Activated CD8-positive, alpha-beta memory T cell treated with anti-CD3 and anti-CD28 coated beads for 4 hours (primary cell): ENCODE results near the gene FIGLA.

Source experiments
- DNase-seq, 2 donors: peaks; one replicate each; pipeline ENCODE4 v3.0.0-alpha.2; 2020; ENCODE audit warnings: low read depth in 2 of 2

FIGLA gene

GRCh38 chr2:70775141-70775540, 15.3 kb downstream of the FIGLA start:
- DNase-seq, result no peak

- no peak for DNase-seq
Observed at GRCh38 chr2:70772486-70773155, 17.8 kb downstream of the FIGLA start.

DNA sequence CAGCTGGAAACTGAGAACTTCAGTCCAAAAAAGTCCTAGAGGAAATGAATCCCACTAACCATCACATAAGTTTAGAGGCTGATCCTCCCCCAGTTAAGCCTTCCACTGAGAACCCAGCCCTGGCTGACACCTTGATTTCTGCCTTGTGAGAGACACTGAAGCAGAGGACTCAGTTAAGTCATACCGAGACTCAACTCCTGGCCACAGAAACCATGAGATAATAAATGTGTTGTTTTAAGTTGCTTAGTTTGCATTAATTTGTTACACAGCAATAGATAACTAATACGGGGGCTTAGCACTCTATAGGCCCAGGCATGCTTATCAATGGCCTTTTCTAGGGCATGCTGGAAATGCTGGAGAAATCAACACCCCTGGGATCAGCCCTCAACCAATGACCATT, 19.0 kb downstream of the FIGLA start:
- DNase-seq, result no peak

DNA sequence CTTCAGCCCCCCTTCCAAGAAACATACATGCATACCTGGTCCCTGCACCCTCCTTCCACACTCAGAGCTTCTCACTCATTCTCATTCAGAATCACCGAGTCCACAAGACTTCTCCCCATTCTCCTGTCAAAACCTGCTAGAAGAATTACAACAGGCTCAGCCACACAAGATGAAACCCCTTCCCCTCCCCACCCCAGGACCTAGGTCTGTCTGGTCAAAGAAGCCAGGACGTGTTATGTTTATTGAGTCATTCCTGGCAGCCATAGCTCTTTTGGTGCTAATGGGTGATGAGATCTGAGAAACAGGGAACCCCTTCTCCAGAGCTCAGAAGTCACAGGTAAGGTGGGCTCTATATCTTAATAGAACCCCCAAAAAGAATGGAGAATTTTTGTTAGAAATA, 21.0 kb downstream of the FIGLA start:
- no peak for DNase-seq

DNA sequence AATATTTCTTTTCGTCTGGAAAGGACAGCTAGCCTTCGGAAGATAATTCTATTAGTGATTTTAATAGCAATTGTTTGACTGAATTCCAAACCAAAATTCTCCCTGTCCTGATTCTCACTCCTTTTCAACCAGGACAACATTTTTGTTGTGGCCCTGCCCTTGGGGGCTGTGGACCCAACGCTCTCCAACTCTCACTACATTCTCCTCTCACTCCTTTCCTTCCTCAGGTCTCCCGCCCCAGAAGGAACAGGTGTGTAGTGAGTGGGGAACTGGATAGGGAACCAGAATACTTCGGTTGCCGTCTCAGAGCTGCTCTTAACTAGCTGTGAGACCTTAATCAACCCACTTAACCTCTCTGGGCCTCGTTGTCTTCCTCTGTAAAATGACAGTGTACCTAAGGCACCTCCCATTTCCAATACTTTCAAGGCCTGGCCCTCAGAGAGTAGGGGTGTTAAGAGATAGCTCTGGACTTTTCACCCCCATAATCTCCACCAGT, 21.8 kb downstream of the FIGLA start:
- DNase-seq, result no peak

GRCh38 chr2:70767699-70768589, 22.5 kb downstream of the FIGLA start, which contains the start of gene ADD2:
TSS of gene ADD2 (minus strand) at chr2:70768200. CDS start at chr2:70706408, 61,792 bp downstream.
- DNase-seq, result no peak

DNA sequence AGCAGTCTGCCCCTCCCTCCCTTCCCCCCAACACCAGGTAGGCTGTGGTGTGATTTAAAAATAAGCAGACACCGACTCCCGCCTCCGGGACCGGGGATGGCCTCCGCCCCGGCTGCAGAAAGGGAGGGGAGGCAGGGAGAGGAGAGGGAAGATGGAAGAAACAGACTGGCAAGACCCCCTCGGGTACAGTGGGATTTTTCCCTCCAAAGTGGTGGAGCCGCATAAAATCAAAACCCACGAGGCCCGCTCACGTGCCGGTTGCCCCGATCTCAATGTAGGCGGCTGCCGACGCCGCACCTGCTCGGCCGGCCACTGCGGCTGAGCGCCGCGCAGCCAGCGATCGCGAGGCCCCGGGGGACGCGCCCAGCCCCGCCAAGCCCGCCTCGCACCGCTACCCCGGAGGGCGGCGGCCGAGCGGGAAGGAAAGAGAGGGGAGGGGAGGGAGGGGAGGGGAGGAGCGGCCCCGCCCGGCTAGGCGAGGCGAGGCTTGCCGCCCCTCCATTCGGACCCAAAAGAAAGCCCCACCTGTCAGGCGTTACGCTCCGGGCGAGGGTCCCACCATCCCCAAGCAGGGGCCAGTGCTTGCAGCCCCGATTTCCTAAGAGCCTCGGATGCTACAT, 23.3 kb downstream of the FIGLA start:
- DNase-seq, result no peak

- DNase-seq, result no peak
Observed at GRCh38 chr2:70766357-70767078, 23.9 kb downstream of the FIGLA start.

GRCh38 chr2:70765507-70765906, 24.9 kb downstream of the FIGLA start:
- DNase-seq, result no peak

DNA sequence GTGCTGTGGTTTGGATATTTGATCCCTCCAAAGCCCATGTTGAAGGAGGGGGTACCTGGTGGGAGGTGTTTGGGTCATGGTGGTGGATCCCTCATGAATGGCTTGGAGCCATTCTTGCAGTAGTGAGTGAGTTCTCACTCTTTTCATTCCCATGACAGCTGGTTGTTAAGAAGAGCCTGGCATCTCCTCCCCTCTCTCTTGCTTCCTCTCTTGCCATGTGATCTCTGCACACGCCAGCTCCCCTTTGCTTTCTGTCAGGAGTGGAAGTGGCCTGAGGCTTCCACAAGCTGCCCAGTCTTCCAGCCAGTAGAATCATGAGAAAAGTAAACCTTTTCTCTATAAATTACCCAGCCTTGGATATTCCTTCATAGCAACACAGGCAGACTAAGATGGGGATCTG, 31.0 kb downstream of the FIGLA start:
- no peak for DNase-seq

GRCh38 chr2:70757966-70758365, 32.5 kb downstream of the FIGLA start:
- DNase-seq, result no peak

- no peak for DNase-seq
Observed at GRCh38 chr2:70757360-70757759, 33.1 kb downstream of the FIGLA start.

- DNase-seq, result no peak
Observed at GRCh38 chr2:70756128-70756527, 34.3 kb downstream of the FIGLA start.

GRCh38 chr2:70753902-70754301, 36.5 kb downstream of the FIGLA start:
- no peak for DNase-seq

- DNase-seq, result no peak
Observed at GRCh38 chr2:70753031-70753430, 37.4 kb downstream of the FIGLA start.

- DNase-seq, result no peak
Observed at GRCh38 chr2:70752396-70752795, 38.0 kb downstream of the FIGLA start.

DNA sequence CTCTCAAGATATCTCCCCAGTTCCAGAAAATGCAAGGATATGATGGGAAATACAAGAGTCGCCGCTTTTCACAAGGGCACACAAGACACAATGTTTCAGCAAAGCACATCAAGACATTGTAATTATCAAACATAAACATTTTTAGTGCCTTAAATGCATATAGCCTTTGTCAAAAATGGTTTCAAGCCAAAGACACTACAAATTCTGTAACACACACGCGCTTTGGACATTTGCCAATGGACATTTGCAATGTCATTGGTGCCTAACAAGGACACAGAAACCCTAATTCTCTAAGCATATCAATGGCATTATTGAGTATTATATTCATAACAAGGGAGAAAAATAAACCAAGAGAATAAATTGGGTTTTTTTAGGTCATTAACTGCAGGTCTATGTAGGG, 38.6 kb downstream of the FIGLA start:
- DNase-seq, result no peak

GRCh38 chr2:70750320-70750719, 40.1 kb downstream of the FIGLA start:
- DNase-seq, result no peak

DNA sequence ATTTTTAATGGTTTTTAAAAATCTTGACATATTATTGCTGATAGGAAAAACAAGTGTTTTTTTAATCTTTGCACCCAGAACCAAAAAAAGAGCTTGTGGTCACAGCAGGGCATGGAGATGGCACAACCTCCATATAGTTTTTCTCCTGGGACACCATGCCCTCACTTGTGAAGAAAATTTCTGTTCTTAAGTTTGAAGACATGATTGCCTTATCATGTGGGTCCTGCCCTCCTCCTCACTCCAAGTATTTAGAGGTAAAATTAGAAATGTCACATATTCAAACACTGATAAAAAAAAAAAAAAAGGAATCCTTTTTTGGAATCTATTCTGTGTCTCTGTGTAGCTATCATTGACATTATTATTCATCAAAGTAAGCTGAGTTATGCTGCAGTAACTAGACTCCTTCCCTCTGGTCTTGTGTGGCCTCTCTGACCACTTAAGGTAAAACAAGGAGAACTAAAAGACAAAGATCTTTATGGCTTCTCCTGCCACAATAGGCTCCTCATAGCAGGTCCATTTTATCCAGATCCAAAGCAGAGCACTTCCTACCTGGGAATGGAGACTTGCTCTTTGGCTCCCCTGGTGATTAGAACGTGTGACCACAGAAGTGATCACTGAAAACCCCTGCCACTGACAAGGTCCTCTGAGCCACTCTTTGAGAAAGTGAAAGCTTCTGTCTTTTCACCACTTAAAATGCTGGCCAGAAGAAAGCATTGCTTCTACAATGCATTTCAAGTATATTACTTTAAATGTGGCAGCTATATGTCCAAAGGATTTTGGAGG, 42.2 kb downstream of the FIGLA start:
- DNase-seq, result no peak

- no peak for DNase-seq
Observed at GRCh38 chr2:70747284-70747683, 43.2 kb downstream of the FIGLA start.
